SK-N-SH (cell line): Measurements from ENCODE around the gene EIPR1. TPM values are rescaled to one million over a fixed set of nuclear protein-coding genes. Genes with fewer than 3 reads are reported as not detected.

Source experiments
- CTCF ChIA-PET: fragments of 300-600, 350-600 bp; formaldehyde crosslinking; extraction: SDS; loops from one replicate; lab custom pipeline; 2021; lab: Yijun Ruan, JAX
- POLR2A ChIA-PET: fragments of 350-600 bp; sonication (Branson Sonifier 250); formaldehyde crosslinking; extraction: SDS; loops from one replicate; lab custom pipeline; 2020; ENCODE audit warnings: antibody characterized with exemption, inconsistent platforms; lab: Yijun Ruan, JAX
- DNase-seq: peaks from one replicate; pipeline ENCODE4 v3.0.0; 2012
- H2AFZ ChIP-seq: fragments of 200-600 bp; sonication (generic); 2 replicates; pipeline ENCODE4 v1.8.1; 2016; ENCODE audit warnings: antibody characterized with exemption, mild to moderate bottlenecking, low read depth
- H3F3A ChIP-seq: fragments of 200-600 bp; sonication (generic); replicated peaks from 2 replicates; pipeline ENCODE3; 2016; ENCODE audit warnings: antibody characterized with exemption, mild to moderate bottlenecking; ENCODE audit not compliant: insufficient read depth
- H3K27ac ChIP-seq, 2 experiments: fragments of 200-500 bp in 1 of 2; fragments of 200-600 bp in 1 of 2; sonication (Bioruptor generic) in 1 of 2; sonication (generic), shearing (Covaris generic) in 1 of 2; 2 replicates each; pipeline versions ENCODE4 v1.5.1 to v1.6.1; 2014 to 2016; ENCODE audit warnings: low read depth in 2 of 2, inconsistent platforms in 1 of 2, low read length in 1 of 2, mild to moderate bottlenecking in 1 of 2, mixed read lengths in 1 of 2
- H3K27me3 ChIP-seq: fragments of 200-600 bp; sonication (generic), shearing (Covaris generic); 2 replicates; pipeline ENCODE4 v1.6.1; 2016; ENCODE audit warnings: mixed run types; ENCODE audit not compliant: insufficient read depth
- H3K36me3 ChIP-seq, 2 experiments: fragments of 200-500 bp in 1 of 2; fragments of 200-600 bp in 1 of 2; sonication (Bioruptor generic) in 1 of 2; sonication (generic) in 1 of 2; replicated peaks in 1 of 2; 2 replicates each; pipeline versions ENCODE3 to v1.5.1; 2014 to 2016; ENCODE audit warnings: low read length in 1 of 2, mild to moderate bottlenecking in 1 of 2; ENCODE audit not compliant: insufficient read depth in 2 of 2, control insufficient read depth in 1 of 2
- H3K4me1 ChIP-seq, 2 experiments: fragments of 200-500 bp in 1 of 2; fragments of 200-600 bp in 1 of 2; sonication (Bioruptor generic) in 1 of 2; sonication (generic), shearing (Covaris generic) in 1 of 2; 2 replicates each; pipeline versions ENCODE4 v1.5.1 to v1.6.1; 2014 to 2016; ENCODE audit warnings: low read depth in 1 of 2, low read length in 1 of 2, mixed run types in 1 of 2; ENCODE audit not compliant: insufficient read depth in 2 of 2, control insufficient read depth in 1 of 2
- H3K4me2 ChIP-seq: fragments of 200-600 bp; sonication (generic), shearing (Covaris generic); 2 replicates; pipeline ENCODE4 v1.6.1; 2017; ENCODE audit warnings: mixed run types
- H3K4me3 ChIP-seq, 2 experiments: fragments of 200-500 bp in 1 of 2; fragments of 200-600 bp in 1 of 2; sonication (Bioruptor generic) in 1 of 2; sonication (generic), shearing (Covaris generic) in 1 of 2; 2 replicates each; pipeline versions ENCODE4 v1.5.1 to v1.8.1; 2014 to 2016; ENCODE audit warnings: low read depth in 2 of 2, inconsistent platforms in 1 of 2, low read length in 1 of 2, mild to moderate bottlenecking in 1 of 2, mixed read lengths in 1 of 2, moderate library complexity in 1 of 2
- H3K79me2 ChIP-seq: fragments of 200-600 bp; sonication (generic); 2 replicates; pipeline ENCODE4 v1.8.1; 2017; ENCODE audit warnings: mild to moderate bottlenecking; ENCODE audit not compliant: insufficient read depth
- H3K9ac ChIP-seq: fragments of 200-600 bp; sonication (generic); 2 replicates; pipeline ENCODE4 v1.6.1; 2017; ENCODE audit warnings: mixed run types
- H3K9me2 ChIP-seq: fragments of 200-600 bp; sonication (generic); 2 replicates; pipeline ENCODE4 v1.6.1; 2017; ENCODE audit warnings: mixed run types
- H3K9me3 ChIP-seq: fragments of 200-600 bp; sonication (generic); 2 replicates; pipeline ENCODE4 v1.6.1; 2017; ENCODE audit warnings: mixed run types, mild to moderate bottlenecking, moderate library complexity
- H4K20me1 ChIP-seq: fragments of 200-600 bp; sonication (generic); 2 replicates; pipeline ENCODE4 v1.6.1; 2017; ENCODE audit warnings: mild to moderate bottlenecking, mixed run types; ENCODE audit not compliant: insufficient read depth
- EP300 ChIP-seq, 2 experiments: IDR thresholded peaks; 2 replicates each; pipeline versions ENCODE4 v1.4.0 to v1.6.1; 2012; ENCODE audit warnings: borderline replicate concordance in 1 of 2, low read depth in 1 of 2, low read length in 1 of 2
- FOXJ3 ChIP-seq: sonication (generic); formaldehyde crosslinking; IDR thresholded peaks from 2 replicates; pipeline ENCODE4 v1.5.1; 2020; ENCODE audit warnings: mild to moderate bottlenecking, missing genetic modification reagents
- JUND ChIP-seq: IDR thresholded peaks from 2 replicates; pipeline ENCODE4 v1.4.0; 2012
- MXI1 ChIP-seq: IDR thresholded peaks from 2 replicates; pipeline ENCODE4 v1.6.1; 2012; ENCODE audit warnings: mild to moderate bottlenecking, low read depth, low read length, improper control_type of control experiment
- NFIC ChIP-seq: IDR thresholded peaks from 2 replicates; pipeline ENCODE4 v1.4.0; 2012; ENCODE audit warnings: borderline replicate concordance
- POLR2AphosphoS5 ChIP-seq: IDR thresholded peaks from 2 replicates; pipeline ENCODE4 v1.6.1; 2012; ENCODE audit warnings: low read depth, low read length
- RFX5 ChIP-seq: IDR thresholded peaks from 2 replicates; pipeline ENCODE4 v1.6.1; 2012; ENCODE audit warnings: mild to moderate bottlenecking, improper control_type of control experiment, low read length
- TCF12 ChIP-seq: IDR thresholded peaks from 2 replicates; pipeline ENCODE4 v1.4.0; 2012
- TEAD4 ChIP-seq: IDR thresholded peaks from 2 replicates; pipeline ENCODE4 v1.4.0; 2012; ENCODE audit warnings: mild to moderate bottlenecking, borderline replicate concordance; ENCODE audit not compliant: insufficient read depth
- WGBS: methylation state at CpG from one replicate; pipeline ENCODE4 v1.1.6; 2017; ENCODE audit warnings: low lambda C conversion rate; 5-methylcytosine and 5-hydroxymethylcytosine counted together
- polyA plus RNA-seq, 3 experiments: library from polyadenylated mRNA; depleted of rRNA; stranded (reverse); fragments of >200 nt; gene quantifications; 2 replicates each; pipeline ENCODE4 v1.2.3, GENCODE V29; 2012
- TF ChIP-seq, protein P1 (sequence below): IDR thresholded peaks from 2 replicates; pipeline ENCODE4 v1.4.0; 2012; ENCODE audit warnings: low read depth, borderline replicate concordance
- TF ChIP-seq, protein P2 (sequence below): IDR thresholded peaks from 2 replicates; pipeline ENCODE4 v1.4.0; 2012; ENCODE audit warnings: low read depth, borderline replicate concordance
- TF ChIP-seq, protein P3 (sequence below): IDR thresholded peaks from 2 replicates; pipeline ENCODE4 v1.4.0; 2012; ENCODE audit warnings: low read depth

Gene EIPR1
- polyA plus RNA-seq, 1 of the 3 experiments (the other 2 are of a cell fraction): 85.9 TPM

GRCh38 chr2:3202926-3203325, 174.7 kb downstream of the EIPR1 start:
- no peaks in the 10 kb centered on the region for H3K9me2 ChIP-seq
- 95% methylated on average over 9 of the region's 9 CpGs for WGBS
- no peak overlapping the region for H3K4me2 ChIP-seq
- no peaks in the 10 kb centered on the region for H4K20me1 ChIP-seq
- H3K27ac ChIP-seq: no peak overlapping the region
- no peak for DNase-seq
- no peaks in the 10 kb centered on the region for H3K9me3 ChIP-seq
- H2AFZ ChIP-seq: no peak overlapping the region
- TF ChIP-seq TEAD4 (no peak), POLR2AphosphoS5 (no peak), EP300 (IDR thresholded peaks at IDR 0.05; ENCODE audit: borderline replicate concordance in 1 of 2, low read depth in 1 of 2, low read length in 1 of 2) (no peak)
- TF ChIP-seq, protein P1, sequence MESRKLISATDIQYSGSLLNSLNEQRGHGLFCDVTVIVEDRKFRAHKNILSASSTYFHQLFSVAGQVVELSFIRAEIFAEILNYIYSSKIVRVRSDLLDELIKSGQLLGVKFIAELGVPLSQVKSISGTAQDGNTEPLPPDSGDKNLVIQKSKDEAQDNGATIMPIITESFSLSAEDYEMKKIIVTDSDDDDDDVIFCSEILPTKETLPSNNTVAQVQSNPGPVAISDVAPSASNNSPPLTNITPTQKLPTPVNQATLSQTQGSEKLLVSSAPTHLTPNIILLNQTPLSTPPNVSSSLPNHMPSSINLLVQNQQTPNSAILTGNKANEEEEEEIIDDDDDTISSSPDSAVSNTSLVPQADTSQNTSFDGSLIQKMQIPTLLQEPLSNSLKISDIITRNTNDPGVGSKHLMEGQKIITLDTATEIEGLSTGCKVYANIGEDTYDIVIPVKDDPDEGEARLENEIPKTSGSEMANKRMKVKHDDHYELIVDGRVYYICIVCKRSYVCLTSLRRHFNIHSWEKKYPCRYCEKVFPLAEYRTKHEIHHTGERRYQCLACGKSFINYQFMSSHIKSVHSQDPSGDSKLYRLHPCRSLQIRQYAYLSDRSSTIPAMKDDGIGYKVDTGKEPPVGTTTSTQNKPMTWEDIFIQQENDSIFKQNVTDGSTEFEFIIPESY: no peak
- H3K4me3 ChIP-seq: no peak overlapping the region
- H3K9ac ChIP-seq: no peak overlapping the region
- H3F3A ChIP-seq: no peaks in the 10 kb centered on the region
- H3K36me3 ChIP-seq: peaks cover 3 to 4% of the 10 kb centered on the region in 2 experiments
- H3K27me3 ChIP-seq: no peaks in the 10 kb centered on the region
- ChIA-PET CTCF (interaction anchor here (1.2 to 2.1 kb wide), 2 partner anchors 9 to 24 kb away, joined by 4 read pairs; no protein-coding TSS in a partner anchor), POLR2A (no interaction called here)
- peaks cover 0 to 24% of the 10 kb centered on the region in 2 experiments; a peak in 1 of 4 replicates for H3K4me1 ChIP-seq
- no peaks in the 10 kb centered on the region for H3K79me2 ChIP-seq

DNA sequence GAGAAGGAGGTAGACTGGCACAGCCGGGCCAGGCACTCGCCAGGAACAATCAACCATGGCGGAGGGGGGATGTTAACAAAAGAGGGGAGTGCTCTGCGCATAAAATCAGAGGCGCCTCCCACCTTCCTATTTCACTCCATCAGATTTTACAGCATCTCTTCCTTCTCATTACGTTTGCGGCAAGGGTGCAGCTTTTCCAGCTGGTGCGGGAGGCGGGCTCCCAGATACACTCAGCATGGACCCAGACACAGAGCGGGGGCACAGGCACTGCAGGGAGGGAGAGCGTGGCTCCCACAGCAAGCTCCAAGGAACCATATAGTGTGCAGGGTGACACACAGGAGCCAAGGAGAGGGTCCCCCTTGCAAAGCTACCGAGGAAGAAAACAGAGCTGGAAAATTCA, 176.3 kb downstream of the EIPR1 start:
- no peaks in the 10 kb centered on the region for H3K9me2 ChIP-seq
- ChIA-PET CTCF (interaction anchor here (0.6 to 2.1 kb wide), 2 partner anchors 23 to 120 kb away, joined by 3 to 4 read pairs; no protein-coding TSS in a partner anchor), POLR2A (no interaction called here)
- H3K9me3 ChIP-seq: no peaks in the 10 kb centered on the region
- no peak for DNase-seq
- WGBS: 98% methylated on average over 12 of the region's 12 CpGs
- TF ChIP-seq JUND (no peak), RFX5 (no peak), EP300 (IDR thresholded peaks at IDR 0.05; ENCODE audit: borderline replicate concordance in 1 of 2, low read depth in 1 of 2, low read length in 1 of 2) (no peak), FOXJ3 (no peak), TEAD4 (no peak), MXI1 (no peak), TCF12 (no peak), NFIC (no peak)
- TF ChIP-seq, protein P2, sequence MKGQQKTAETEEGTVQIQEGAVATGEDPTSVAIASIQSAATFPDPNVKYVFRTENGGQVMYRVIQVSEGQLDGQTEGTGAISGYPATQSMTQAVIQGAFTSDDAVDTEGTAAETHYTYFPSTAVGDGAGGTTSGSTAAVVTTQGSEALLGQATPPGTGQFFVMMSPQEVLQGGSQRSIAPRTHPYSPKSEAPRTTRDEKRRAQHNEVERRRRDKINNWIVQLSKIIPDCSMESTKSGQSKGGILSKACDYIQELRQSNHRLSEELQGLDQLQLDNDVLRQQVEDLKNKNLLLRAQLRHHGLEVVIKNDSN: no peak
- TF ChIP-seq, protein P3, sequence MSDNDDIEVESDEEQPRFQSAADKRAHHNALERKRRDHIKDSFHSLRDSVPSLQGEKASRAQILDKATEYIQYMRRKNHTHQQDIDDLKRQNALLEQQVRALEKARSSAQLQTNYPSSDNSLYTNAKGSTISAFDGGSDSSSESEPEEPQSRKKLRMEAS: no peak
- H3K4me3 ChIP-seq: no peak overlapping the region
- H3K27ac ChIP-seq: peak overlapping the region in 1 of 2 experiments; percentile 81; a peak in 1 of 4 replicates
- no peak overlapping the region for H3K9ac ChIP-seq
- H3K36me3 ChIP-seq: peaks cover 0 to 13% of the 10 kb centered on the region in 2 experiments
- peaks cover 0 to 32% of the 10 kb centered on the region in 2 experiments; a peak in 1 of 4 replicates for H3K4me1 ChIP-seq
- no peak overlapping the region for H3K4me2 ChIP-seq
- H3K79me2 ChIP-seq: no peaks in the 10 kb centered on the region
- no peaks in the 10 kb centered on the region for H4K20me1 ChIP-seq
- no peaks in the 10 kb centered on the region for H3K27me3 ChIP-seq
- H3F3A ChIP-seq: no peaks in the 10 kb centered on the region
- no peak overlapping the region for H2AFZ ChIP-seq
